ENCODE results near the gene CSTPP1. TPM values are rescaled to one million over a fixed set of nuclear protein-coding genes. Genes with fewer than 3 reads are reported as not detected.

Gene CSTPP1
- total RNA-seq, 1 donor from 2014 or later = 30.0 TPM

- Mint-ChIP-seq H3K4me3 (ENCODE audit: unreplicated experiment) (no peak overlapping the region), H3K27ac (ENCODE audit: unreplicated experiment) (no peak overlapping the region), H3K9me3 (ENCODE audit: unreplicated experiment) (no peaks in the 10 kb centered on the region), H3K27me3 (ENCODE audit: unreplicated experiment) (peaks cover 2% of the 10 kb centered on the region), H3K36me3 (ENCODE audit: low read depth, unreplicated experiment) (peaks cover 6% of the 10 kb centered on the region), H3K4me1 (ENCODE audit: unreplicated experiment) (peaks cover 4% of the 10 kb centered on the region)
- DNase-seq (ENCODE audit: low spot score) = no peak
- no peak for TF ChIP-seq CTCF (IDR thresholded peaks at IDR 0.05; ENCODE audit: unreplicated experiment)
These were observed 12.7 kb downstream of the CSTPP1 start for GRCh38 chr11:46949297-46949696.

DNA sequence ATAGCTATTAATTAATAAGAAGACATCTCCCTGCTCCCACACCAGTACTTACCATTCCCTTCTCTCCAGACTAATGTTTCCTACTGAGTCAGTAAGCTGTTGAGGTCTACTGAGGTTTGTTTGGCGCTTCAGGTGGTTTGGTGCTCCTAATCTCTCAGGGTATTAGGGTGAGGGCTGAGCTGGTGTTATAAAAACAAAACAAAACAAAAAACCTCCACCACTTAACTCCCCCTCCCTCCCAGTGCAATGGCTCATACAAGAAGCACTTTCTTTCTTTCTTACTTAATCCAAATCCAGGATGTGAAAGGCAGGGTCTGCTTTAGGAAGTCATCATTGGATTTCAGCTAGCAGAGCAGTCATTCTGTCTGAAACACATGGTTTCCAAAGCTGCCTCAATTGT is 15.3 kb downstream of the CSTPP1 start:
- no peak for DNase-seq (ENCODE audit: low spot score)
- no peak overlapping the region for H3K4me3 Mint-ChIP-seq (ENCODE audit: unreplicated experiment)
- no peak for TF ChIP-seq CTCF (IDR thresholded peaks at IDR 0.05; ENCODE audit: unreplicated experiment)
- H3K36me3 Mint-ChIP-seq (ENCODE audit: low read depth, unreplicated experiment) = no peaks in the 10 kb centered on the region
- no peak overlapping the region for H3K27ac Mint-ChIP-seq (ENCODE audit: unreplicated experiment)
- H3K27me3 Mint-ChIP-seq (ENCODE audit: unreplicated experiment) = no peaks in the 10 kb centered on the region
- H3K9me3 Mint-ChIP-seq (ENCODE audit: unreplicated experiment) = no peaks in the 10 kb centered on the region
- H3K4me1 Mint-ChIP-seq (ENCODE audit: unreplicated experiment) = peaks cover 4% of the 10 kb centered on the region

DNA sequence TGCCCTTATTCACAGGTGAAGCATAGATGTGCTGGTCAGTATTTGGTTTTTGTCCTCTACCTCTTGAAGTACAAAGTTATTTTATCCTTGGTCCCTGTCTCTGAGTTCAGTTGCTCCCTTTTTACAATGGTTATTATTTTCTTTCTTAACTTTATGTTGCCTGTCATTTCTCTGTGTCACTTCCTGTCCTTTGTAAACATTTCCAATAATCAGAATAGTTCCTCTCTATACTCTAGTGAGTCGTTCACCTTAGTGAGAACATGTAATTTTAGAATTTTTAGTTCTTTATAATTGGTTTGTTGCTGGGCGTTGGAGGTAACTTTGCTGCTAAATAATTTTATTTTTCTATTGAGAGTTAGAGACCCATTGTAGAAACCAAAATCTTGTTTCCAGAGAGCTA is 16.0 kb downstream of the CSTPP1 start:
- no peak for TF ChIP-seq CTCF (IDR thresholded peaks at IDR 0.05; ENCODE audit: unreplicated experiment)
- H3K4me1 Mint-ChIP-seq (ENCODE audit: unreplicated experiment) = peaks cover 4% of the 10 kb centered on the region
- DNase-seq (ENCODE audit: low spot score) = no peak
- H3K27me3 Mint-ChIP-seq (ENCODE audit: unreplicated experiment) = no peaks in the 10 kb centered on the region
- H3K4me3 Mint-ChIP-seq (ENCODE audit: unreplicated experiment) = no peak overlapping the region
- H3K27ac Mint-ChIP-seq (ENCODE audit: unreplicated experiment) = no peak overlapping the region
- H3K36me3 Mint-ChIP-seq (ENCODE audit: low read depth, unreplicated experiment) = no peaks in the 10 kb centered on the region
- no peaks in the 10 kb centered on the region for H3K9me3 Mint-ChIP-seq (ENCODE audit: unreplicated experiment)

GRCh38 chr11:46953093-46953492 is 16.5 kb downstream of the CSTPP1 start:
- Mint-ChIP-seq H3K27me3 (ENCODE audit: unreplicated experiment) (no peaks in the 10 kb centered on the region), H3K4me3 (ENCODE audit: unreplicated experiment) (no peak overlapping the region), H3K4me1 (ENCODE audit: unreplicated experiment) (peaks cover 4% of the 10 kb centered on the region), H3K27ac (ENCODE audit: unreplicated experiment) (no peak overlapping the region), H3K9me3 (ENCODE audit: unreplicated experiment) (no peaks in the 10 kb centered on the region), H3K36me3 (ENCODE audit: low read depth, unreplicated experiment) (no peaks in the 10 kb centered on the region)
- TF ChIP-seq CTCF (IDR thresholded peaks at IDR 0.05; ENCODE audit: unreplicated experiment) = no peak
- DNase-seq (ENCODE audit: low spot score) = no peak

- no peak for TF ChIP-seq CTCF (IDR thresholded peaks at IDR 0.05; ENCODE audit: unreplicated experiment)
- Mint-ChIP-seq H3K4me1 (ENCODE audit: unreplicated experiment) (no peaks in the 10 kb centered on the region), H3K9me3 (ENCODE audit: unreplicated experiment) (no peaks in the 10 kb centered on the region), H3K4me3 (ENCODE audit: unreplicated experiment) (no peak overlapping the region), H3K27ac (ENCODE audit: unreplicated experiment) (no peak overlapping the region), H3K27me3 (ENCODE audit: unreplicated experiment) (no peaks in the 10 kb centered on the region), H3K36me3 (ENCODE audit: low read depth, unreplicated experiment) (peaks cover 8% of the 10 kb centered on the region)
- DNase-seq (ENCODE audit: low spot score) = no peak
These were observed 22.2 kb downstream of the CSTPP1 start for GRCh38 chr11:46958777-46959176.

All from endothelial cell (in vitro differentiated cells).